GM18505 (cell line): ENCODE results near the gene ATP1B3.
"Not testable (repeated sequence)": the region's sequence is repeated elsewhere in the genome, so short reads cannot be mapped to it uniquely, and the experiment has no call there.

Source experiments
- ATAC-seq: cut with Tn5 transposase; IDR thresholded peaks from one replicate; pipeline ENCODE4 v1.9.1; 2021; ENCODE audit not compliant: unreplicated experiment
- POLR2A ChIP-seq: IDR thresholded peaks from 4 replicates; pipeline ENCODE4 v1.6.1; 2011; ENCODE audit warnings: borderline replicate concordance; ENCODE audit not compliant: insufficient read depth, insufficient read length; ENCODE audit errors: extremely low read depth

Gene ATP1B3

DNA sequence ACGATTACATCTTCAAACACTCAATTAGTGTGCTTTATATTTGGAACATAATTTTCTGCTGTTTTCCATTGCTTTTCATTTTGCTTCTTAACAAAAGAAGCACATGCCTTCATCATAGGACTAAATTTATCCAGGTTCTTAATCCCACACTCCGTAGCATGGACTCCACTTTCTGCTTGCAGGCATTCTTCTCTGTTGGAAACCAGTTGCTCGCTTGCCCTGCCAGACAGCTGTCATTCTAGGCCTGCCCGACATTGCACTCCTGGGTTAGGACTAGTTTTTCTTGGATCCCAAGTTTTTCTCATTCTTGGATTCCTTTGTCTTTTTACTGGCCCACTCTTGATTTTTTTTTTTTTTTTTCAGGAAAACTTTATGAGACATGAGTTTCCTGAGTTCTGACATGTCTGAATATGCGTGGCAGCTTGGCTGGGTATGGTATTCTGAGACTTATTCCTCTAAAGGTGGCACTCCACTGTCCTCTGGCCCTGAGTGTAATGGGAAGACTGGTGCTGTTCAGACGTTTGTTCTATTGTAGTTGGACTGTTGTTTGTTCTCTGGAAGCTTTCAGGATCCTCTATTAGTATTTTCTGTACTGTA is 6.3 kb upstream of the ATP1B3 start:
- no peak for TF ChIP-seq POLR2A
- no peak for ATAC-seq

DNA sequence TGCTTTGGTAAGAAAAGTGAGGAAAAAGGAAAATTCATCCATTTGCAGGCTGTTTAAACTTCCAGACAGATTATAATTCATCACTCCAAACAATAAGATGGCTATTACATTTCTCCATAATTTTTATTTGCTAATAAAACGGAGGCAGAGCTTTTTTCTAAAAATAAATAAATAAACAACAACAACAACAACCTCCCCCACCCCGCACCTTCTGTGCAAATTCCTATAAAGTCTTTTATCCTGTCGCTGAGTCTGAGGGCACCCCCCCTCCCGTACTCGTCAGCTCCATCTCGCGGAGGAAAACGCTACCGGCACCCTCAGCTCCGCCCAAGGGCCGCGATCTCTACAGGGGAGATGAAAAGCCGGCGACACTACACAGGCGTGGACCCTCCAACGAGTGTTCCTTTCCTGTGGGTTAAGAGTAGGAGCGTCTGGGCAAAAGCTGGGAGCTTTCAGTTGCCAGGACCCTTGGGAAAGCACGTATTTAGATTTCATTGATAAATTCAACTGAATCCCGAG is 1.0 kb upstream of the ATP1B3 start:
- TF ChIP-seq POLR2A: no peak

GRCh38 chr3:141875893-141876380 is 506 bp upstream of the ATP1B3 start:
- ATAC-seq: peak; percentile 42
- TF ChIP-seq POLR2A: peak; percentile 54

More for the DNA sequence above, 1.0 kb upstream of the ATP1B3 start:
- ATAC-seq: peak; percentile 48

DNA sequence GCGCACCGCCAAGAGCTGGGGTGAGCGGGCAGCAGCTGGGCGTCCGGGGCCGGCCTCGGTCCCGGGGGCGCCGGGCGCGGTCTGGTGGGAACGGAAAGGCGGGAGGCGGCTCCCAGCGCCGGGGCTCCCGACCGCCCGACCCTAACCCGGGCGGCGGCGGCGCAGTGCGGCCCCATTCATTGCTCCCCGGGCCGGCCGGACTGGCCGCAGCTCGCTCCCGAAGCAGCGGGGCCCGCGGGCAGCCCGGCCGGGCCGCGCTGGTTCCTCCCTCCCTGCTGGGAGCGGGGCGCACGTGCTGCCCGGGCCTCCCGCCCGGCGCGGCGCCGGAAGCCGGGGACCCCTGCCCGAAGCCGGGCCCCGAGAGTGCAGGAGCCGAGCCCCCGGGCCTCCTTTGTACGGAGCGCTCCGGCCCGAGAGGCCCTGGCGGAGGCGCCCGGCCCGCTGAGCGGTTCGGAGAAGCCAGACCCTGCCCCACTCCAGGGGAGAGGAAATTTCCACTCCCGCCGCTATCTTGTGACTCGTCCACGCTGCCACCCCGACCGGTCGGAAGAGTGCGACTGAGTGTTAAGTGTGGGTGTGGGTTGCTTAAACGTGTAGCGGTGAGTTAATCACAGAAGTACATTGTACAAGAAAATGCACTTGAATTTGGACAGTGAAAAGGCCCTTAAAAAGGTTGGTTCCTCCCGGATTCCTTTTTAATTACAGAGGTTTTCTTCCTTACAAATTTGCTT is 613 bp downstream of the ATP1B3 start:
- ATAC-seq: peak; percentile 27
- TF ChIP-seq POLR2A: no peak

GRCh38 chr3:141877911-141878310 is 1.5 kb downstream of the ATP1B3 start:
- ATAC-seq: no peak
- no peak for TF ChIP-seq POLR2A

- no peak for TF ChIP-seq POLR2A
- ATAC-seq: no peak
Measured at GRCh38 chr3:141878326-141878725, 1.9 kb downstream of the ATP1B3 start.

- TF ChIP-seq POLR2A: no peak
- ATAC-seq: no peak
Measured at GRCh38 chr3:141878817-141879216, 2.4 kb downstream of the ATP1B3 start.

GRCh38 chr3:141881702-141882101 is 5.3 kb downstream of the ATP1B3 start:
- no peak for ATAC-seq
- TF ChIP-seq POLR2A: no peak

DNA sequence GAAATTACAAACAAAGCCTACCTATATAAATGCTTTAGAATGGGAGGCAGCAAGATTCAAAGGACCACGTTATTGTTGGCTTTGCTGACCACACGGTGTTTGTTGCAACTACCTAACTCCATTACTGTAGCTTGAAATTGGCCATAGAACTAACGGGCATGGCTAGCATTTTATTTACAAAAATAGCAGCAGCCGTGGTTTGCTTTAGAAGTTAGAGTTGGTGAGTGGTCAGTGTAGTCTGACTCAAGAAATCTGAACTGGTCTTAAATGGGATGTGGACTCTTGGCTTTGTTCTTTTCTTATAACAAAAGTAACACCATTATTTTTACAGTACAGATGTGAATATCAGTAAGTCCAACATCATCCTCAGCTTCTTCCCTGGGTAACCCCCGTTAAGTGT is 10.6 kb downstream of the ATP1B3 start:
- ATAC-seq: no peak
- no peak for TF ChIP-seq POLR2A

GRCh38 chr3:141888548-141888947 is 12.1 kb downstream of the ATP1B3 start:
- ATAC-seq: not testable (repeated sequence)

DNA sequence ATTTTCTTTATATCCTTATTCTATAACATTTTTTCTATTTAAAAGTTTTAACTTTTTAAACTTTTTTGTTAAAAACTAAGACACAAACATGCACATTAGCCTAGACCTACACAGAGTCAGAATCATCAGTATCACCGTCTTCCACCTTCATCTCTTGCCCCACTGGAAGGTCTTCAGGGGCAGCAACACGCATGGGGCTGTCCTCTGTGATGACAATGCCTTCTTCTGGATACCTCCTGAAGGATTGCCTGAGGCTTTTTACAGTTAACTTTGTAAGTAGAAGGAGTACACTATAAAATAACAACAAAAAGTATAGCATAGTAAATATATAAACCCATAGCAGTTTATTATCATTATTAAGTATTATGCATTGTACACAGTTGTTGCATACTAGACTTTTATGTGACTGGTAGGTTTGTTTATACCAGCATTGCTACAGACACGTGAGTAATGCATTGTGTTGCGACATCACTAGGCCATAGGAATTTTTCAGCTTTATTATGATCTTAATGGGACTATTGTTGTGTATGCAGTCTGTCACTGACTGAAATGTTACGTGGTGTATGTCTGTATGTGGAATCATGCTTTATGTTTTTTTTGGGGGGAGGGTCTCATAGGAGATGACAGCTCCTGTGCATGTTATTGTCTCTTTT is 18.2 kb downstream of the ATP1B3 start:
- ATAC-seq: no peak

DNA sequence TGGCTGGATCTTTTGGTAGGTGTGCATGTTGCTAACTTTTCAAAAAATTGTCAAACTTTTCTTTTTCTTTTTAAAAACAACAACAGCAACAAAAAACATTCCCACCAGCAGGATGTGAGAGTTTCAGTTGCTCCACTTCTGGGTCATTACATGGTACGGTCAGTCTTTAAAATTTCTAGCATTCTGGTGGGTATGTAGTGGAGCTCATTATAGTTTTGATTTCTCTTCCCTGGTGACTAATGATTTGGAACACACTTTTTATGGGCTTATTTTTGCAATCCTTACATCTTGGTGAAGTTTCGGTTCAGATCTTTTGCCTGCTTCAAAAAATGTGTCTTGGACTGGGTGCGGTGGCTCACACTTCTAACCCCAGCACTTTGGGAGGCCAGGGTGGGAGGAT is 19.3 kb downstream of the ATP1B3 start:
- TF ChIP-seq POLR2A: no peak
- no peak for ATAC-seq

More for the DNA sequence above, 18.2 kb downstream of the ATP1B3 start:
- TF ChIP-seq POLR2A: no peak

DNA sequence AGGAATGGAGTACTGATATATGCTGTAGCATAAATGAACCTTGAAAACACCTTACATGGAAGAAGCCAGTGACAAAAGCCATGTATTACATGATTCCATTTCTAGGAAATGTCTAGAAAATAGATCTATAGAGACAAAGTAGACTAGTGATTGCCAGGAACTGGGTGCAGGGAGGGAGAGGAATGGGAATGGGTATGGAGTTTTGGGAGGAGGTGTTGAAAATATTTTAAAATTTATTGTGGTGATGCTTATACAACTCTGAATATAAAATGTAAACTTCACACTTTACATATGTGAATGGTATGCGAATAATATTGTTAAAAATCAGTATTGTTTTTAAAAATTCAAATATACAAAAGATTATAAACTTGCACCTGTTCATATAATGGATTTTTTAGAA is 22.5 kb downstream of the ATP1B3 start:
- TF ChIP-seq POLR2A: no peak
- ATAC-seq: no peak

GRCh38 chr3:141900343-141900742 is 23.9 kb downstream of the ATP1B3 start:
- no peak for ATAC-seq
- no peak for TF ChIP-seq POLR2A
